DND-41 (cell line): Measurements from ENCODE around the gene TLK1.

Experiments
- EZH2 ChIP-seq: IDR thresholded peaks from 3 replicates; pipeline ENCODE4 v1.6.1; 2012; ENCODE audit warnings: borderline replicate concordance, low read depth, mild to moderate bottlenecking, moderate library complexity, low read length, inconsistent platforms; ENCODE audit not compliant: severe bottlenecking
- TF ChIP-seq, protein P1 (sequence below): IDR thresholded peaks from 2 replicates; pipeline ENCODE4 v1.5.1; 2012; ENCODE audit warnings: borderline replicate concordance, low read length, moderate library complexity, mild to moderate bottlenecking; ENCODE audit not compliant: poor library complexity, severe bottlenecking; ENCODE audit errors: extremely low read depth

DNA sequence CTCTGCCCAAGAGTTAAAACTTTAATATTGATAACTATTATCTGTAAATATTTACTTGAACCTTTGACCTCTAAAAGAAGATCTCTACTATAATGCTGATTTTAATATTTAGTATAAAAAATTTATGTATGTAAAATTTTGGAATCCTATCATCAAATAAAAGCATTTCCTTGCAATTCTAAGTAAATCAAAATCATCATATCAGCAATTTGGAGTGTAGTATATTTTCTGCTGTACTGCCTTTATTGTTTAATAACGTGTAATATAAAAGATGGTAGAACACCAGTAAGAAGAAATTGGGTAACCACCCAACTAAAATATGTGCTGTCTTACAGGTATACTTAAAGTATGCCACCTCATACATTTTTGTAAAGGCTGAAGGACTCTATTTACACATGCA is 94.6 kb downstream of the TLK1 start:
- TF ChIP-seq, protein P1, sequence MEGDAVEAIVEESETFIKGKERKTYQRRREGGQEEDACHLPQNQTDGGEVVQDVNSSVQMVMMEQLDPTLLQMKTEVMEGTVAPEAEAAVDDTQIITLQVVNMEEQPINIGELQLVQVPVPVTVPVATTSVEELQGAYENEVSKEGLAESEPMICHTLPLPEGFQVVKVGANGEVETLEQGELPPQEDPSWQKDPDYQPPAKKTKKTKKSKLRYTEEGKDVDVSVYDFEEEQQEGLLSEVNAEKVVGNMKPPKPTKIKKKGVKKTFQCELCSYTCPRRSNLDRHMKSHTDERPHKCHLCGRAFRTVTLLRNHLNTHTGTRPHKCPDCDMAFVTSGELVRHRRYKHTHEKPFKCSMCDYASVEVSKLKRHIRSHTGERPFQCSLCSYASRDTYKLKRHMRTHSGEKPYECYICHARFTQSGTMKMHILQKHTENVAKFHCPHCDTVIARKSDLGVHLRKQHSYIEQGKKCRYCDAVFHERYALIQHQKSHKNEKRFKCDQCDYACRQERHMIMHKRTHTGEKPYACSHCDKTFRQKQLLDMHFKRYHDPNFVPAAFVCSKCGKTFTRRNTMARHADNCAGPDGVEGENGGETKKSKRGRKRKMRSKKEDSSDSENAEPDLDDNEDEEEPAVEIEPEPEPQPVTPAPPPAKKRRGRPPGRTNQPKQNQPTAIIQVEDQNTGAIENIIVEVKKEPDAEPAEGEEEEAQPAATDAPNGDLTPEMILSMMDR = no peak
- TF ChIP-seq EZH2 = no peak
